HG03575 (cell line): ENCODE results near the gene FMN1.

Experiments used
- ATAC-seq: cut with Tn5 transposase; IDR thresholded peaks from one replicate; pipeline ENCODE4 v1.9.1; 2021; ENCODE audit not compliant: unreplicated experiment, insufficient number of reproducible peaks, low FRiP score; ENCODE audit errors: extremely low read depth

FMN1 gene

DNA sequence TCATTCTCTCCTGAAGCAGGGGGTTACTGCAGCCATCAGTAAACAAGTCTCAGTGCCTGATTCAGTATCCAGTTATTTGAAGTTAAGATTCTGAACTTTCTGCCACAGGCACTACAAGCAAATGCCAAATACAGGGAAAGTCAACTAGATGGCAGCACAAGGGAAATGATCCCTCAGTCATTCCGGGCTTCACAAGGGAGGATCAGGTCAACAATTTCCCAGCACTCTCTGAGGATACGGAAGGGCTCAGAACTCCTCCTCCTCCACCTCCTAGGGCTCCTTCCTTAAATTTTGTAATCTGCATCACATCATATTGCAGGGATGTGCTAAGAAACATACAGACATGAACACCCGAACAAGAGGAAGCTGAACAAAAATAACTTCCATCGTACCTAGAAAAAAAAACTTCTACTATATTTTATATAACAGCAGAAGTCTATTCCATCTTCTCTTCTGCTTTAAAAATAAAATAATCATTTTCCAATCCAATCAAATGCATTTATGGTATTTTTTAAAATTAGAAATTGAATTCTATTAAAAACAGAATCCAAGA lies 187.1 kb downstream of the FMN1 start:
- ATAC-seq = no peak

DNA sequence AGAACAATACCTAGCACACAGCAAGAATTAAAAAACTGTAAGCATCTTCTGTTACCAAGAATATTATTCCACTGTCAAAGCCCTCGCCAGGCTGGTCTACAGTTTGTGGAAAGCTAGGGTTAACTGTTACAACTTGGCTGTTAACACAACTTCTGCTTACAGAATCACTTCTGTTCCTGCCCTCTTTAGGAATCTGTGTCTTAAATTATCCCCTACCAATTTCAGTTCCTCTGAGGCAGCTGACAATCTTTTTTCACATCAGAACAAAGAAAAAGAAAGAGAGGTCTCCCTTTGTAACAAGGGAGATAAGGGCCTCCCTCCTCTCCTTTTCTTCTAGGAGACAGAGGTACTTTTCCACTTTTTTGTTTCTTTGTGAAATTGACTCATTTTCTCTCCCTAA lies 188.9 kb downstream of the FMN1 start:
- ATAC-seq = no peak

DNA sequence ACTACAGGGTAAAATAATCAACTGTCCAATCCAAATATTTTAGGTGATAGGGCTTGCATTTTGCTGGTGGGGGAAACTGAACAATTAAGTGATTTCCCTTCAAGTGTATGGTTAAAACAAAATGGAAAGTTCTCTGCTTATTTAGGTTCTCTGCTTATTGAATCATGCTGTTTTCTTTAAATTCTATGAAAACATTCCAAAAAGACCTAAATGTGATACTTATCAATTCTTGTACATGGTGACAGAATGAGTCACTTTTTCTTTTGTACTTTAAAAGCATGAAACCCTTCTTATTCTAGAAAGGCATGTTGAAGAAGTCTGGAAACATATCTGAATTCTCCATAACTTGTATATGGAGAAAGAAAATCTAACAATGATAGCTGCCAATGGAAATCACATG lies 192.6 kb downstream of the FMN1 start:
- ATAC-seq = no peak

DNA sequence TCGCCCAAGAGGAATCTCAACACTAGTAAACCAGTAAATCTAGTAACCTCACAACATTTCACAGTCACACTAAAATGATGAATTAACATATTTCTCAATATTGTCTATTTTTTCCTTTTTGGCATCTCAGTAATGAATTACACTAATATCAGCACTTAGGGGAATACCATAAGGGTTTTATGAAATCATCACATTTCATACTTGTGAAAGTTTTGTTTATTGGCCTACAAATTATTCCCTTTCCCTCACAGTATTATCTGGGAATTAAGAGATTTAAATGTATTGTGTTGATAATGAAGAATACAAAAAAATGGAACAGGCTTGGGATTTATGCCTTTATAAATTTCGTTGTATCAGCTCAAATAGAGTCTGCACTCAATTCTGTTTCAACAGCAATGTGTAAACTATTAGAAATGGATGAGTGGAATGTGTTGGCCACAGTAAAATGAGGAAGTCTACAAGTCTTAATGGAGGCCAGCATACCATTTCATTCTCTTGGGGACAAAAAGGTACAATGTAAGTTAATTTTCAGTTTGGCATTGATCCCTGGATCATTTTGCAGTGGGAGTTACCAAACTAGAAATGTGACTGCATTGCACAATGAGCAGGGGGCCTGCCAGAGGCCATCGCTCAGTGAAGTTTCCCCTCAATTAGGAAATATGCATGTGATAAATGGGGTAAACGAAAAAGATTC lies 195.4 kb downstream of the FMN1 start:
- ATAC-seq = no peak

DNA sequence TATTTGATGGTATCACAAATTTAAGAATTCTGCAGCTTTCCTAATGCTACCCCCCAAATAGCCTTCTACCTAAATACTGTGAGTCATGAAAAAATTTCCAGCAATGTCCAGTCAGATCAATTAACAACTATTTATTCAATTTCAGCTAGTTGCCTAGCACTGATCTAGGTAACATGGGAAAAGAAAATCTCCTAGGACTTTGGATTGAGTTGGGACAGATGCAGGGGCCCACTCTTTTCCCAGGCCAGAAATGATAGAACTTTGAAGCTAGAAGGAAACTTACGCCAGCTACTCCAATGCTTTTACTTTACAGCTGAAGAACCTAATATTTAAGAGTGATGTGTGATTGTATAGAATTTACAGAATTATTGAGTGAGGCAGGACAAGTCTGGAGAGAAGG lies 196.3 kb downstream of the FMN1 start:
- ATAC-seq = no peak

GRCh38 chr15:32994810-32995424 lies 199.6 kb downstream of the FMN1 start:
- ATAC-seq = no peak

GRCh38 chr15:32993285-32993684 lies 201.2 kb downstream of the FMN1 start:
- no peak for ATAC-seq

GRCh38 chr15:32991619-32992111 lies 202.8 kb downstream of the FMN1 start:
- no peak for ATAC-seq

- no peak for ATAC-seq
Measured at GRCh38 chr15:32990071-32990470, 204.4 kb downstream of the FMN1 start.

DNA sequence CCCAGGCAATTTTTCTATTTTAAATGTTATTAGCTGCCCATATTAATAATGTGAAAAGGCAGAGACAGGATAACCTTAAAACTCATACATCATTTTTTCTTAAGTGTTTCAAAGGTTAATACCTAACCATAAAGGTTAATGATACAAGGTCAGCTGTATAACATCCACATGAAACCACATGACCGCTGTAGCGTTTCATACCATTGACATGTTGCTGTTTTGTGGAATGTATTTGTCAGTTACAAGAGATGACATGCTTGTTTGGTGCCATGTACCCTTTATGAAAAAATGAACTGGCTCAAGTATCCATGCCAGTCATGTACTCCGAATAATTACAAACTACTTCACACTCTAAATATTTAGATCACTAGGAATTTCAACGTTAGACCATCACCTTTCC lies 207.4 kb downstream of the FMN1 start:
- no peak for ATAC-seq

- ATAC-seq = no peak
Measured at GRCh38 chr15:32986147-32986546, 208.4 kb downstream of the FMN1 start.

DNA sequence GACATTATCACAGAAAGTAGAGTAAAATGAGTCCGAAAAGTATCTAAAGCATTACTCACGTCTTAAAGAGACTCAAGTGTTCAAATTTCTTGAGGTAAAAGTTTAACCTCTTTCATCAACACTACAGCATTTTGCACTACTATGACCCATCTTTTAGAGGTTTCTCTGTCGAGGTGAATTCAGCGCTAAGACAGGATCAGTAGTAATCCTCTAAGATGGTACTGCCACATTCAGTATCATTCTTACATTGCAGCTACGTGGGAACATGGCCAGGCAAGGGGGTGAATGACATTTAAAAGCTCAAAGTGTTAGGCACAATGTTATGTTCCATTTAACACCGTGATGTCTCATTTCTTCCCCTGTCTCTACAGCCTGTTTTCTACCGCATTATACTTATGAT lies 210.8 kb downstream of the FMN1 start:
- ATAC-seq = no peak

GRCh38 chr15:32982001-32982400 lies 212.5 kb downstream of the FMN1 start:
- no peak for ATAC-seq

DNA sequence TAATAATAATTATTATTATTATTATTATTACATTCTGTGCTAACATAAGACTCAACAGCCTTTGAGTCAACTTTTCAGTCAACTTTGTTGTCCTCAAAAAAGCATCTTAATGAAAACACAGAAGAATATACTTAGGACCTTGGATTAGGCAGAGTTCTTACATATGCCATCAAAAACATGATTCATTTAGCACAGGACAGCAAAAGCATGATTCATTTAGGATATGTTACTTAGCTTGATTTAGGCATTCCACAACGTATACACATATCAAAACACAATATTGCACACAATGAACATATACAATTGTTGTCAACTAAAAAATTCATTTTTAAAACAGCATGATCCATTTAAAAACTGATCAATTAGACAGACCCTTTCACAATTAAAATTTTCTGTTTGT lies 213.0 kb downstream of the FMN1 start:
- ATAC-seq = no peak

GRCh38 chr15:32979710-32980109 lies 214.8 kb downstream of the FMN1 start:
- no peak for ATAC-seq

- no peak for ATAC-seq
Measured at GRCh38 chr15:32977506-32977905, 217.0 kb downstream of the FMN1 start.

DNA sequence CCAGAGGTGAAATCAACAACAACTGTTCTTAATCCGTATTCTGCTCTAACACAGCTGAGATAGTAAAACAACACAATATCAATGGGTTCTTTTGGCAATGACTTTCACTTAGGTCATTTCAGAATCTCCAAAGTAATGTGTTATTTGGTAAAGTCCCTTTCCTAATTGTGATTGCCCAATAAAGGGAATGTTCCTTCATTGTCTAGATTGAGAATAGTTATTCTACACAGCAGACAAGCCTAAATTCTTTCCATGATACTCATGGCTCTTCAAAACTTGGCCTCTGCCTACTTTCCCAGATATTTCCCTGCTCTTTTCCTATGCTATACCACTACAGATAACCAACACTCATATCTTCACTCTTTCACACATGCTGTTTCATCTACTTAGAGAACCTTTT lies 219.8 kb downstream of the FMN1 start:
- no peak for ATAC-seq

GRCh38 chr15:32972686-32973085 lies 221.8 kb downstream of the FMN1 start:
- no peak for ATAC-seq

DNA sequence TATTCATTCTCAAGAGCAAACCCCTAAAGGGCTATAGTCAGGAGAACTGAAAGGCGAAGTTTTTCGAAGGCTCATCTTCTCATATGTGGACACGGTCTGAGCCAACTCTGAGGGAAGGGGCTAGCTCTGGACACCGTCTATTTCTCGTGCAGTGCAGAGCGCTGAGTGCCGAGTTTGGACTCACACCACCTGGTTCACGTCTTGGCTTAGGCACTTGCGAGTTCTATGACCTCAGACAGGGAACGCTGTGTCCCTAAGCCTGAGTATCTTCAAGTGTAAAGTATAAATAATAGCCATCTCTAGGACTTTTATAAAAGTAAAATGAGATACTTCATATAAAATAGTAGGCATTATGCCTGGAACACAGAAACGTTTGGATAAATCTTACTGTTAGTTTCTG lies 223.7 kb downstream of the FMN1 start:
- ATAC-seq = no peak

- ATAC-seq = no peak
Measured at GRCh38 chr15:32967521-32967920, 227.0 kb downstream of the FMN1 start.

GRCh38 chr15:32966512-32966911 lies 228.0 kb downstream of the FMN1 start:
- ATAC-seq = no peak
